Dermis lymphatic vessel endothelial cell (primary cell): ENCODE data around the gene EPHA5. TPM values are rescaled to one million over a fixed set of nuclear protein-coding genes. Genes with fewer than 3 reads are reported as not detected.

Source experiments
- total RNA-seq: library from RNA; depleted of rRNA; stranded (reverse); fragments of >200 nt; gene quantifications from 2 replicates; pipeline ENCODE4 v1.2.1, GENCODE V29; 2014

EPHA5 gene
- total RNA-seq = not detected in 2 replicates

DNA sequence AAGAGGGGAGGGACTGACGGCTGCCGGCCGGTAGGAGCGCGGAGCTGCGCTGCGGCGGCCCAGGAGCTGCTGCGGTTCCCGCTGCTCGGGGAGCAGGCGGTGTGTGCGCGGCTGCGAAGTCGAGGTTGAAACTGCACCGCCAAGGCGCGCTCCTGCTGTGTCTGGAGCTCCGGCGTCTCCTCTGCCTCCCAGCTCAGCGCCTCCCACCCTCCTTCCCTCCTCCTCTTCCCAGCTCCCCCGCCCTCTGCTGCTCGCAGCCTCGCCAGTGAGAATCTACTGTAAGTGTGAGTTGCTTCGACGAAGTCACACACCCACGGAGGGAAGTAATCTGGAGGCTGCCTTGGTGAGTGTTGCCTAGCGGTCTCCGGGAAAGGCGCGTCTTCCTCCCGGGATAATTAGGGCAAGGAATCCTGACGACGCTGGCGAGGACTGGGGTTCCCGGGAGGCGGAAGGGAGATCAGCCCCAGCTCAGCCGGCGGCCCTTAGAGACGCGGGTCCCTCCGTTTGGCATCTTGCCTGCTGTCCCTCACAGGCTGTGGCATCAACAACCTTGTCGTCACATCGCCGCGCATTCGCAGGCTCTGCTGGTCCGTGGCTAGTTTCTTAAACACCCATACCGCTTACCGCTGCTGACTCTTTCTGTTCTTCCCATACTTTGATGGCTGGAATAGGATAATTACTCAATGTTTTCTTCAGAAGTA lies at the start of gene EPHA5:
Gene EPHA5, minus strand, starts transcription at position 159 of the 701 bp plus-strand sequence. CDS start 747 bp downstream, outside the sequence.

